ENCODE results near the gene NAA20.

Gene NAA20, protein sequence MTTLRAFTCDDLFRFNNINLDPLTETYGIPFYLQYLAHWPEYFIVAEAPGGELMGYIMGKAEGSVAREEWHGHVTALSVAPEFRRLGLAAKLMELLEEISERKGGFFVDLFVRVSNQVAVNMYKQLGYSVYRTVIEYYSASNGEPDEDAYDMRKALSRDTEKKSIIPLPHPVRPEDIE
- long read RNA-seq, donor 1, transcript NAA20-202 (6 exons, 1,260 nt): major isoform, 58 of 77 reads
- long read RNA-seq, donor 1, partial matches to known transcripts: 6 of 77 reads
- long read RNA-seq, donor 1, other reads (novel, unspliced or antisense): 11 of 77 reads
- long read RNA-seq, donor 2, transcript NAA20-202 (6 exons, 1,260 nt): major isoform, 39 of 51 reads
- long read RNA-seq, donor 2, partial matches to known transcripts: 6 of 51 reads
- long read RNA-seq, donor 2, other reads (novel, unspliced or antisense): 5 of 51 reads
- long read RNA-seq, donor 3, transcript NAA20-202 (6 exons, 1,260 nt): major isoform, 27 of 27 reads
- long read RNA-seq, donor 3, partial matches to known transcripts: 0 of 27 reads
- long read RNA-seq, donor 3, other reads (novel, unspliced or antisense): 0 of 27 reads
- long read RNA-seq, donor 4, transcript NAA20-202 (6 exons, 1,260 nt): major isoform, 40 of 49 reads
- long read RNA-seq, donor 4, partial matches to known transcripts: 6 of 49 reads
- long read RNA-seq, donor 4, other reads (novel, unspliced or antisense): 0 of 49 reads
- long read RNA-seq, donor 5, transcript NAA20-202 (6 exons, 1,260 nt): major isoform, 61 of 72 reads
- long read RNA-seq, donor 5, partial matches to known transcripts: 0 of 72 reads
- long read RNA-seq, donor 5, other reads (novel, unspliced or antisense): 8 of 72 reads
- long read RNA-seq, donor 6, transcript NAA20-202 (6 exons, 1,260 nt): major isoform, 42 of 42 reads
- long read RNA-seq, donor 6, partial matches to known transcripts: 0 of 42 reads
- long read RNA-seq, donor 6, other reads (novel, unspliced or antisense): 0 of 42 reads
- long read RNA-seq, donor 7, transcript NAA20-202 (6 exons, 1,260 nt): major isoform, 57 of 98 reads
- long read RNA-seq, donor 7, partial matches to known transcripts: 33 of 98 reads
- long read RNA-seq, donor 7, other reads (novel, unspliced or antisense): 5 of 98 reads
- long read RNA-seq, donor 8, transcript NAA20-202 (6 exons, 1,260 nt): major isoform, 44 of 81 reads
- long read RNA-seq, donor 8, partial matches to known transcripts: 14 of 81 reads
- long read RNA-seq, donor 8, other reads (novel, unspliced or antisense): 20 of 81 reads

DNA sequence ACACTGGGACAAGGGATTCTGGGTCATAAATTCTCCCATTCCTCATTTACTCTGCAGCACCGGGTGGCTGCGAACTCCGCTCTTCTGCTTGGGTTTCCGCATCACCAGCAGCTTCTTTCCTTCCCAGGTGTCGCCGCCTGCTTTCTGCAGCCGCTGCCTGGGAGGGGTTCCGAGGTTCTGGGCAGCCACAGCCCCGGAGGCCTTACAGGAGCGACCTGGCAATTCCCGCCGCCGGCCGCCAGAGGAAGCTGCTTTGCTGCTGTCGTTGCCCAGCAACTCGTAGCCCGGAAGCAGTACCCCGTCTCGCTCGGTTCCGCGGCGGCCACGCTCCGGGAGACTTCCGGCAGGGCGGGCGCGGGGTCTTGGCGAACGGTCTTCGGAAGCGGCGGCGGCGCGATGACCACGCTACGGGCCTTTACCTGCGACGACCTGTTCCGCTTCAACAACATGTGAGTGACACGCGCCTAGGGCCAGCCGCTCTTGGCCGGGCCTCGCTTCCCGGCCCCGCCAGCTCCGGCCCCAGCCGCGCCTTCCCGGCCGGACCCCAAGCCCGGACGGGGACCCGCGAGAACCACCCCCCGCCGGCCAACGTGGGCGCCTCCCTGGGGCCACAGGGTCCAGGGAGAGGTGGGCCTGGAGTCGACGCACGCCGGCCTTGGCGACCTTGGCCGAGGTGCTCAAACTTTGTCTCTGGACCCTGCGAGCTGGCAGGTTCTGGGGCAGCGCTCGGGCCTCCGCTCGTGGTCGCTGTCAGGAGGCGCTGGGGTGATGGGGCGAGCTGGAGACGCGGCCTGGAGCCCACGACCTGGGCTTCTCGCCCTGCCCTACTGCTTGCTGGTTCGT, at the start of gene NAA20:
TSS of gene NAA20 (plus strand) at position 362 of the 843 bp plus-strand sequence. CDS start at position 397, 35 bp downstream.
- peak; percentile 82 for DNase-seq

DNA sequence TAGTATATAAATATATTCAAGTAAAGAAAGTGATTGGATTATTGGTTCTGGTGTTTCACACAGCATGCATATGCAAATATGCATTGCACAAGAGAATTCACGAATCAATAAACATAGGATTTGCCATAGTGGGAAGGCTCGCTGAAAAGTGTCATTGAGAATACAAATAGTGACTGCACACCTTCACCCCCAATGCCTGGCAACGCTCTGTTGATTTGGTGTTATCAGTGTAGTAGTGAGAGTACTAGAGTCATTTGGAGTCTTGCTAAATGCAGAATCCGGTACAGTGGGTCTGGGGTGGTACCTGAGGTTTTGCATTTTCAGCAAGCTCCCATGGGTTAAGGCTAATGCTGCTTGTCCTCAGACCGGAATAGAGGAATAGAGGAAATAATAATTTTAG, 49.7 kb upstream of the NAA20 start:
- DNase-seq: no peak

DNA sequence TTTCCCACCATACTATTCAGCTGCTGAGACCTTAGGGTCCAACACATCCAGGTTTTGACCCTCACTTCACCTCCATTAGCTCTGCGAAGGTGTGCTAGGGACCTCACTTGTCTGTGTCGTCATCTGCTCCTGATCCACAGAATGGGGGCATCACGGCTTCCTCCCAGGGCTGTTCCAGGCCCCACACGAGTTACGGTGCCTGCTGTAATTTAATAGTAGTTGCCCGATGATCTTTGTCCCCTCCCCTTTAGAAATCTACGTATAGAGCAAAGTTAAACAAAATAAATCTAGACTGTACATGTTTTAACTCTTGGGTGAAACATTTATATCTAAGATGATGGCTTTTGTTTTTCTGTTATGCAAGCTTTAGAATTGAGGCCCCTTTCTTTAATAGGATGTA, 49.1 kb upstream of the NAA20 start:
- no peak for DNase-seq

DNA sequence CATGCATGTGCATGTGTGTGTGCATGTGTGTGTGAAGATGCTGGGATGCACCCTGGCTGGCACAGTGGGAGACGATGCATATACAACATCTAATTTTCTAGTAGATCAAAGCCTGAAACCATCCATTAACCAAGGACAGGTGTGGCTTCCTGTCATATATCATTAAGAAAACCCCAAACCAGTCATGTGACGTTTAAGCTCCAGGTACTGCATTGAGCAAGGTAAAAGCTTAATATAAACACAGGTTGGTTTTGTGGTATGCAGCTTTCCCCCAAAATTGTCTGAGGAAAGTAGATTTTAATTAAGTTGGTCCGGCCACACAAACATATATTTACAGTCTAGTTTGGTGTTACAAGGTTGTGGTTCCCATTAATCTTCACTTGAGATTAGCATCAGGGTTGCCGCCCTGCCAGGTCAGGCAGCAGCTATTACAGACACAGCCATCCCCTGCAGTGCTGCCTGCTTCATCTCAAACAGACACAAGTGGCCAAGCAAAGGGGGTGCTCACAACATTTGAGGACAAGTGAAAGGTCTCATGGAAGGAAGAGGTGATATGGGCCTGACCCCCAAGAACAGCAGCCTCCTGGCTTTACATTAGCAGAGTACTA, 48.6 kb upstream of the NAA20 start:
- DNase-seq: no peak

DNA sequence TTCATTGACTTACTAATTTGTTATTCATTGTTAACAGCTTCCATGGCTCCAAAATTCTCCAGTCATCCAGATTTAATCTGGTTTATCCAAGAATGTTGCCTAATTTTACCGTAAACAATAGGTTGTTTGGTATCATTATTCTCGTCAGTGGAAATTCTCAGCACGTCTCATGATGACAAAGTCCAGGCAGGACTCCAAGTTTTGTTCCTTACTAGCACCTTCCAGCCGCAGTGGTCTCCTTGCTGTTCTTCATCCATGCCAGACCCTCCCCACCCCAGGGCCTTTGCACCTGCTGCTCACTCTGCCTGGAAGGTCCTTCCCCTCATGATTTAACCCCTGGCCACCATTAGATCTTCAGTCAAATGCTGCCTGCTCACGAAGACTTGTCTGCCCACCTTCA, 48.1 kb upstream of the NAA20 start:
- no peak for DNase-seq

DNA sequence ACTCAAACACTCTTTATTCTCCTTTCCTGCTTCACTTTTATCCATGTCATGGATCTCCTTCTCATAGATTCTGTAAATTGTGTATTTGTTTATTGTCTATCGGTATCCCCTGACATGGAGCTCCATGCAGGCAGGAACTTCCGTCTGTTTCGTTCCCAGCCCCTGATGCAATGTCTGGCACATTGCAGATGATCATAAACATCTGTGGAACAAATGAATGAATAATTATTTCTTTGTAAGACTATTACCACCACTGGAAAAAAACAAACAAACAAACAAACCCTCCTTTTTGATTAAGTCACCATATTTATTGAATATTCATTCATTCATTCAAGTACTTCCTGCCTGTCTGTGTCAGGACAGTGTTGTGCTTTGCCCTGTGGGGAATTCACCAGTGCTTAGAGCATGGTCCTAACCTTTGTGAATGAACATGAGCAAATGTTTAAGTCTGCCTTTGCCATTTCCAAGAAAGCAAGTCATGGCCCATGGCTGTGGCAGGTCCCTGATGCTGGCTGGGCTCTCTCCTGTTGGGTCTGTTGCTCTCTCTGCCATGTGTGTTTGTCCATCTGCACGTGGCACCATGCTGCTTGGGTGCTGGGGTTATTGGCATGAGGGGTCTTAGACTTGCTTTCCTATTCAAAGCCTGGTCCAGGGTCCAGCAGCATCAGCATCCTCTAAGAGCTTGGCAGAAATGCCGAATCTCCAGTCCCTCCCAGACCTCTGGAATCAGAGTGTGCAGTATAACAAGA, 47.5 kb upstream of the NAA20 start:
- no peak for DNase-seq

DNA sequence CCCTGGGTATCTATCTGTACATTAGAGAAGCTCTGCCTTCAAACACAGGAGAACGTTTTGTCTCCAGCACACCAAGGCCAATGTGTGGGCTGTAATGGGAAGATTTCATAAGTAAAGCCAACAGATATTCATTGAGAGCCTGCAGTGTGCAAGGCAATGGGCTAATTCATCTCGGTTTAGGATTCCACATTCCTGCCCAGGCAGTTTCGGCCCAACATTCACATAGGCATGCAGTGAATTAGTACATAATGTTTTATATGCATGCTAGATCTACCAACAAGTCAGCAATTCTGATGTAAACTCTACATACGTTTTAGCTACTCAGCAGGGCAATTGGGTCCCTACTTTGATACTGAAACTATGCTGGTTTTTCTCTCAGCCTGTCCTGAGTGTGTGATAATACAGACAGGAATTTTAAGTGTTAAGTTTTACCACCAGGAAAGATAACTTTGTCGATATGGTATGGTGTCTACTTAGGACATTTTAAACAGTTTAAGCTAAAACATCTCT, 46.9 kb upstream of the NAA20 start:
- DNase-seq: no peak

DNA sequence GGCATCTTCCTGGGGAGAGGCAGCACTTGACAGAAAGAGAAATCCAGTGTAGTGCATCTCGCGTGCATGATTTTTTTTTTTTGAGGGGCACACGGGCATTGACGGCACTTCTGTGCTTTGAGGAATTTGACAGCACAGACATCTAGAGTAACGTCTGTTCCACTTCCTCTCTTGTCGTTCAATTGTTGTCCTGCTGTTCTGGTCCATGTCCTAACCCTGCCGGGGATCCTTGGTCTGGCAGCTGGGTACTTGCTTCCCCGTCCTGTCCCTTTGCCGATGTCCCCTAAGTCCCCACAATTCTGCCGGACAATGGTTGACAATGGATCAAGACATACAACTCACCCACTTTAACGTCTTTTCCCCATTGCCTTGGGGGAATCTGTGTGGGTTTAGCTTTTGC, 46.0 kb upstream of the NAA20 start:
- no peak for DNase-seq

DNA sequence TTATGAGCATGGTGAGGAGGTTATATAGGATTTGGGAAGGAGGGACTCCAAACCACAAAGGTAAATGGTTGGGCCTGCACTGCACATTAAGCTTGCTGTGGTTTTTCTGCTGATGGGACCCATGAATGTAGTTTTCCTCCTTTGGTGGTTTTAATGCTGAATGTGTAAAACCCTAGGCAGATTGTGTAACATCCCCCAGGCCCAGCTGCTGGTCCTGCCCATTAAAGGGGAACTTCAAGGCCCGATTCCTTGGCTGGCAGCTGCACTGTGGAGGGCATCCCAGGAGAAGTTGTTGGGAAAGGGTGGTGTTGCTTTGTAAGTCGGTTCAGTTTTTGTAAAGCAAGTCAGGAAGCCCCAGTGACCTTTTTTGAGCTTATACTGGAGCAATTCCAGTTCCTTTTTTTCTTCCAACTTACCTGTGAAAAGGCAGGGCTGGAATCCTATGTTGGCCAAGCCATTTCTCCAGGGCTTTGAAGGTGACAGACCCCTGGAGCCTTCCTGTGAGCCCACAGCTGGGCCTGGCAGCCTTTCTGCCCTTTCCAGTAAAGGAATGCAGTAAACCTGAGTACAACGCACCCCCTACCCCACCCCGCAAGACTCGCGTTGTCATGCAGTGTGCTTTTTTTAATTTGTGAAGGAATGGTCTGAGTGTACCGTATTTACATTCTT, 43.1 kb upstream of the NAA20 start:
- DNase-seq: peak; percentile 68

DNA sequence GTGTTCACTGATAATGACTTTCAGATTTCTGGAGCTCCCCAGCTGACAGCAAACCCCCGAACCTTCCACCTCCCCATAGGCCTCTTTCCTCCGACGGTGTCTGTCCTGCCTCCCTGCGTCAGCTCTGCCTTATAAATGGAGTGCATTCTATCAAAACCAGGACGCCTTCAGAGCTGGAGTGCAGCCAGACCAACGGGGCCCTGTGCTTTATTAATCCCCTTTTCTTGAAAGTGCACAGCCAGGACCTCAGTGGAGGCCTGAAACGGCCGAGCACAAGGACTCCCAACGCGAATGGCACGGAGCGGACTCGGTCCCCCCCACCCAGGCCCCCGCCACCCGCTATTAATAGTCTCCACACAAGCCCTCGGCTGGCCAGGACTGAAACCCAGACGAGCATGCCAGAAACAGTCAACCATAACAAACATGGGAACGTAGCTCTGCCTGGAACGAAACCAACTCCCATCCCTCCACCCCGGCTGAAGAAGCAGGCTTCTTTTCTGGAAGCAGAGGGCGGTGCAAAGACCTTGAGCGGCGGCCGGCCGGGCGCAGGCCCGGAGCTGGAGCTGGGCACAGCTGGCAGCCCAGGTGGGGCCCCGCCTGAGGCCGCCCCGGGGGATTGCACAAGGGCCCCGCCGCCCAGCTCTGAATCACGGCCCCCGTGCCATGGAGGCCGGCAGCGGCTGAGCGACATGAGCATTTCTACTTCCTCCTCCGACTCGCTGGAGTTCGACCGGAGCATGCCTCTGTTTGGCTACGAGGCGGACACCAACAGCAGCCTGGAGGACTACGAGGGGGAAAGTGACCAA, 42.3 kb upstream of the NAA20 start:
- DNase-seq: peak; percentile 80

DNA sequence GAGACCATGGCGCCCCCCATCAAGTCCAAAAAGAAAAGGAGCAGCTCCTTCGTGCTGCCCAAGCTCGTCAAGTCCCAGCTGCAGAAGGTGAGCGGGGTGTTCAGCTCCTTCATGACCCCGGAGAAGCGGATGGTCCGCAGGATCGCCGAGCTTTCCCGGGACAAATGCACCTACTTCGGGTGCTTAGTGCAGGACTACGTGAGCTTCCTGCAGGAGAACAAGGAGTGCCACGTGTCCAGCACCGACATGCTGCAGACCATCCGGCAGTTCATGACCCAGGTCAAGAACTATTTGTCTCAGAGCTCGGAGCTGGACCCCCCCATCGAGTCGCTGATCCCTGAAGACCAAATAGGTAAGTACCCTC, 41.7 kb upstream of the NAA20 start:
- DNase-seq: no peak

DNA sequence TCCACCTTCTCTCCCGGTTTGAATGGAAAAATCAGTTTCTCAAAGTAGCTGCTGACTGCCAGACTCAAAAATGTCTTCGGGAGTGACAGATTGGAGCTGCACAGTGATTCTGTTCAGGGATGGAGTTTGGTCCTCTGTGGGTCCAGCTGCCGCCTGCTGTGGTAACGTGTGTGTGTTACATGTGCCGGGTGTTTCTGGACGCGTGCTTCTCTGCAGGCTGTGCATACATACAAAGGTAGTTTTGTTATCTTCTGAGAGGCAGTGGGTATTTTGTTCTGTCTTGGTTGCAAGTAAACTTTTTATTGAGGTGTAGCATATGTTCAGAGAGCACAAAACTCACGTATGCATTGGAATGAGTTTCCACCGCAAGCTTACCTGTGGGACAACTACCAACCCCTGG, 41.3 kb upstream of the NAA20 start:
- DNase-seq: no peak

DNA sequence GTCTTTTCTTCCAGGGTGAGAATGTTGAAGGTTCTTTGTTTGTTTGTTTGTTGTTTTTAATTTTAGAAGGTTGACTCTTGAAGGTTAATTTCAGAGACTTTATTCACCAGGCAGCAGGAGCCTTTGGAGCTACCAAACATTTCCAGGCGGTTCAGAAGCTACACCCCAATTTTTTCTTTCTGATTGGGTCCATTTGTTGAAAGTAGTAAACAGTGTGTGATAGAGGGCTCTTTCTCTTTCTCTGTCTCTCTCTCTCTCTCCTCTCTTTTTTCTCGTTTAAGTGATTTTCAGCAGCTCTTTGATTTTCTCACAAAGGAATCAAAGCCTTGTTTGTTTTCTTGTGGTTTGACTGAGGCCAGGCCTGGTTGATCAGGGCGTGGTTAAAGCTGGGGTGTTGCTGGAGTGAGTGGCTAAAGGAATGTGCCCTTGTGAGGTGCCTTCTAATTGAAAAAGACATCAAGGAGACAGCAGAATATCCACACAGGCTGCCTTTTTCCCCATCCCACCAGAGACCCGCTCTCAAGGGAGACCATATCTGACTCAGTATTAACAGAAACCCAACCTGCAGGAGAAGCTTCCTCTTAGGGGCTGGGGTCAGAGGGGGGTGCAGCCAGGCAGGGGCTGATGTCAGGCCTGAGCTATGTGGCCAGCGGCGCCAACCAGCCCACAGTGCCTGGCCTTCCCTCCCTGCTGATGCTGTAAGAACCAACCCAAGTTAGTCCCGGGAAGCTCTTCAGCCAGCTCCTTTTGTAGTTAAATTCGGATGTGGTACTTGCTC, 40.4 kb upstream of the NAA20 start:
- DNase-seq: peak; percentile 45

DNA sequence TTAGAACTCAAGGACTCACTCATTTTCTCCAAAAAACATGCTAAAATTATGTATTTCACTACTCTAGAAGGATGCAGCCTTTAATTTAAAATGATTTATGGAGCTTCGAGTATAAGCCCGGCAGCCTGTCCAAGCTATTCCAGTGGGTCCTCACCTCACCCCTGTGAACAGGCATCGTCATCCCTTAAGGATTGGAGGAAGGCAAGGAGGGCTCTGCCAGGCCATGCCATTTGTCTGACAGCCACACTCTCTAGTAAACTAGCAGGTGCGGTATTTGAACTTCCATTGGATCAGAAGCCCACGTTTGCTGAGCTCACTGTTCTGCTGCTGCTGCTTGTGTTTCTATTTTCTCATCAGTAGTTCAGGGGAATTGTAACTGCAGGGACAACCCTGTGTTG, 39.8 kb upstream of the NAA20 start:
- no peak for DNase-seq

DNA sequence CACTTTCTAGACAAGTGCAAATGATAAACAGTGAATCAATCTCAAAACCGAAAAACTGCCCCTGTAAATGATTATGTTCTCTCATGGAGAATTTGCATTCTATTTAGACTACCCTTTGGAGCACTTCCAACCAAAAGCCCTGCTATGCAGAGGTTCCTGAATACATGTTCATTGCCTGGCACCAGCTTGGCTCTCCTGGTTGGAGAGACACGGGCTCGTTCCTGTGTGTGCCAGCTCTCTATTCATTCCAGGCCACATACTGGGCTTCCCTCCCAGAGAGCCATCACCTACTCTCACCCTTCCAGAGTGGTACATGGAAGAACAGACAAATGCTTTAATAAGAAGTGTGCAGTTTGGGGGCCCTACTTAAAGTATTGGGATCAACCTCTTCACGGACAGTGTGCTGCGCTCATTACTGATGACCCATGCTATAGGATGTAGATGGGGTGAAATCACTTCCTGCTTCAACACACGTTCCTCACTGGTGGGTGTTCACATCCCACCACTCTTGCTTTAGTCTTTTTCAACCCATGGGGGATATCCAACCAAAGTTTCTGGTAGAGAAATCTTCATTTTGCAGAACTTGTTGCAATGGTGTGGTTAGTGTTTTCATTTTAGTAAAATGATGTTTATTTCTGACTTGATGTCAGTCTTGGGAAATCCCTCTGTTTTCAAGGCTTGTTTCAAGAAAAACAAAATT, 38.5 kb upstream of the NAA20 start:
- no peak for DNase-seq

DNA sequence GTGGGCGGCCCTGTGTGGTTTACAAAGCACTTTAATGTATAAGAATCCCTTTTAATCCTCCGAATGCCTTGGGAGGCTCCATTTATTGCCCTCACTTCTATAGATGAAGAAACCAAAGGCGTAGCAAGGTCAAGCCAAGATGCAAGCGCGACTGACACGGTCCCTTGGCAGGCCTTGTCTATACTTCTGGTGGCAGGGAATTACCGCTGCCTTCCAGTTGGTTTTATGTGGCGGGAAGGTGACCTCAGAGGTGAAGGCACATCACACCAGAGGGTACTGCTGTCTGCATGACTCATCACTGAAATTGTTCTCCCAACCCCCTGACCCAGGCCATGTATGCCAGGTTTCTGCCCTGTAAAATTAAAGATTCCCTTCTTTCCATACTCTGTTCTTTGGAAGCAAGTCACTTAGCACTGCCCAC, 36.1 kb upstream of the NAA20 start:
- DNase-seq: no peak

DNA sequence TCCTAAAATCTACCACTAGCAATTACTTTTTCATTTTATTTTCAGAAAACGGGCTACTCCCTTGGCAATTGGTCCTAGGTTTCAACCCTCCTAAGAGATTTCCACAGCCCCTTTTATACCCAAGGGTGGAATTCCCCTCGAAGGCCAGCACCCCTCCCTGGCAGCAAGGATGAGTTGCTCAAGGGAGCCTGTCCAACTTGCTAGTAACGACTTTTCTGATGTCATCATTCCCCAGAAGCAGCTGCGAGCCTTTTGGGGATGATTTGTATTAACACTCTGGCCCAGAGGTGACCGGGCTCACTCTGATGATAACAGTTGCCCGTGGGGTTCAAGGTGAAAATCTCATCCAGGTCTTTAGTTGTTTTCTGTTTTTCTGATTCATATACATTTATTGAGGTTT, 30.7 kb upstream of the NAA20 start:
- DNase-seq: no peak
